GF-D8 (cell line): ENCODE data around the gene EDDM3A.
"Not testable (repeated sequence)": the region's sequence is repeated elsewhere in the genome, so short reads cannot be mapped to it uniquely, and the experiment has no call there.

ENCODE experiments used
- DNase-seq: peaks from one replicate; lab custom pipeline; 2025; lab: John Stamatoyannopoulos, UW

The EDDM3A gene

DNA sequence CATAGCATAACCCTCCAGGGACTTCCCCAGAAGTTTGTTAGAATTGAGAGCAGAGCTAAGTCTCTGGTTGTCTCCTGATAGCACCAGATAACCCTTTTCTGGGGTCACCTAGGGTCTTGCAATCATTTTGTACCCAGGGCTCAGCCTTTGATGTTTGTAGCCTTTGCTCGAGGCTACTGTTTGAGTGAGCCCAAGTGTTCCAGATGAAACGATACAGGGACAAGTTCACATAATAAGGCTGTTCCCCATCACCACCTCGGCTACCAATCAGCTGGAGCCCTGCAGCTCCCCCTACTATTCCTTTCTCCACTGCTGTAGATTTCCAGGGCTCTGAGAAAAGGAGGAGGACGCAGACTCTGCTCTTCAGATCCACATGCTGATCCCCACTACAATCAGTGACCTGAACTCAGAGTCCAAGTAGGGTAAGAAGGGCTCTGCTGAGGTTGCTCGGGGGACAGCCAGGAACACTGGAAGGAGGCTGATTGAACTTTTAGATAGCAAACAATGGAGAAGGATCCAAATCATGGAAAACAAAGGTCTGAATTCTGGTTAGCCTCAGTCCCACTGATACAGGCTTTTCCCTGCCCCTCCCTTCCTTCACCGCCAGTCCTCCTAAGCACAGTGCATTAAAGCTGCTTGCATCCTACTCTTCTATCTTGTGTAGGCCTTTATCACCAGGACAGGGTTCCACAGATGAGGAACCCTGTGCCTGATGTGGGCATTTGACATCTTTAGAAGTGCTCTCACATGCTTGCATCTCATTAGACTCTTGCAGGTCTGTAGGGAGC, at the start of gene EDDM3A:
TSS of gene EDDM3A (plus strand) at position 317 of the 788 bp plus-strand sequence. CDS start 1,694 bp downstream, outside the sequence.
- no peak for DNase-seq

DNA sequence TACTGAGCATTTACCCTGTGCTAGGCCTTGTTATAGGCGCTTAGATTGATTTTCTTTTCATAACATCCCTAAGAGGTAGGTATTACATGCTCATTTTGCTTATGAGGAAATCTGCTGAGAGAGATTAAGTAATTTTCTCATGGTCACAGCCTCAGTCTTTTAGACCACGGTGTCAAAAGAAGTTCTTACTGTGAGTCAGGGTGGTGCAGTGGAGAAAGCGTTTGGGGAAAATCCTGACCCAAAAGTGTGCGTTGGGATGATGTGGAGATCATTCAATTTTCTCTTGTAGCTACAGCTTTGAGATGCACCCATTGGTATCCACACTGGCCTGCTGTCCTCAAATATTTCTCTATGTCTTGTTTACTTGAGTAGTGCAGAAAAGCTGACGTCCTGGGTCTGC, 48.9 kb upstream of the EDDM3A start:
- no peak for DNase-seq

DNA sequence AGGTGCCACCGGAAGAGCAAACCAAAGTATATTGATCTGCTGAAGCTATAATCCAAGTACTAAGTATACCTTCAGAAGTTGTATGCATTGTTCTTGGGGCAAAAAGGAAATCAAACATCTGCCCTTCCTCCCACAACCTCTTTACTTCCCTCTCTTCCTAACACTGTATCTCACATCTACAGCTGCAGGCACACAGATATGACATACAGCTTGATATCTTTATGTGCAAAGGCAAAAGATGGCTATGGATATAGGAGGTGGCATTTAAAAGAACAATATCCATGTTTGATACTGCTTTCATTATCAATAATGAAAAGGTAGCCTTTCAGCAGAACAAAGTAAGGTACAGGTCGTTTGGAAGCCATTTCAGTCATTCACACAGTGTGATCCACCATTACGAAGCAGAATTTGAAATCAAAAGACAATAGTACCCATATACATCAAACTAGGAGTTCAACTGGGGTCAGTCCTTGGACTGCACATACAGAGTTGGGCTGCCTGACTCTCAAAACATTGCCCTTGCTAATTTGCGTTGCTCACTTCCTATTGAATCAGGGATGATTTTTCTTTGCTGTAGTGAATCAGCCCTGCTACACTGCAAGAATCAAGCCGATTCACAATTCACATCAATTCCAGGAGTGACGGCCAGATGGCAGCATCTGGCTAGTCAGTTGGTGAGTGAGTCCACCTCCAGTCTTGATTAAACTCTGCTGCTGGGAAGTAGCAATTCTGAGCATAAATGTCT, 48.2 kb upstream of the EDDM3A start:
- peak; percentile 4 for DNase-seq

DNA sequence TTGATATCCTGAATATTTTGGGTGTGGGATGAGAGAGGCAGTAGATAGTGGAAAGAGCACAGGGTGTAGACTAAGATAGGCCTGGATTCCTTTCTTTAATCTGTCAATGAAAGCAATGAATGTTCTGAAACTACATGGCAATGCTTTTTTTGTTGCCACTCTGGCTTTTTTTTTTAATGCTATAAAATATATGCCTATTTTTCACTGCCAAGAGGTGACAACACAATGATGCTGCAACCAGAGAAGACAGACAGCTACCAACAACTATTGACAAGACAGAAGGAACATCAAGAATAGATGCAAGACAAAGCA, 47.7 kb upstream of the EDDM3A start:
- no peak for DNase-seq

- DNase-seq = no peak
Measured at GRCh38 chr14:20698934-20699333, 46.8 kb upstream of the EDDM3A start.

GRCh38 chr14:20699931-20700330, 45.8 kb upstream of the EDDM3A start:
- DNase-seq = no peak

- not testable (repeated sequence) for DNase-seq
Measured at GRCh38 chr14:20700965-20701364, 44.7 kb upstream of the EDDM3A start.

DNA sequence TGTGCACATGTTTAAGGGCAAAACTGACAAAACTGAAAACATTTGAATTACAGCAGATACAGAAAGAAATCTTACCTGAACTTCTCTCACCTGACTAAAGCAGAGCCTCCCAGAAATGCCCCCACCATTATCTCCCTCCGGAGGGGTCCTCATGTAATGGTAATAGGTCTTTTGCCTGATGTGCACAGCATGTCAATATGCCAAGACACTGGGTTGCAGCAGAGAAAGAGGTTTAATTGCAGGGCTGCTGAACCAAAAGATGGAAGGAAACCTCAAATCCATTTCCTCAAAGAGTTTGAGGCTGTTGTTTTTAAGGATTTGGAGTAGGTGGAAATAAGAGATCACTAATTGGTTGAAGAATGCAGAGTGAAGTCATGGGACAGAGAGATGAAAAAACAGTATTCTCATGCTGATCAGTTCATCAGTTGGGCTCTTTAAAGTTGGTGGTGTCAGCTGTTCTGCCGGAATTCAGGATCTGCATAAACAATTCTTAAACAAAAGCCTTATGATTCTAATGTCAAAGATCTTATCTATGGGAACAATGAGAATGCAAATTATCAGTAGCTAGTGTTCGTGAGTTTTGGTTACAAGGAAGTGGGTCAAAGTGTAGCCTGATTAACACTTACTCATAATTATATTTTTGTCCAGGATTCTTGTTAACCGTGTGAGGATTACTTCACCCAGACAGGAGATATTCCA, 38.9 kb upstream of the EDDM3A start:
- DNase-seq = no peak

DNA sequence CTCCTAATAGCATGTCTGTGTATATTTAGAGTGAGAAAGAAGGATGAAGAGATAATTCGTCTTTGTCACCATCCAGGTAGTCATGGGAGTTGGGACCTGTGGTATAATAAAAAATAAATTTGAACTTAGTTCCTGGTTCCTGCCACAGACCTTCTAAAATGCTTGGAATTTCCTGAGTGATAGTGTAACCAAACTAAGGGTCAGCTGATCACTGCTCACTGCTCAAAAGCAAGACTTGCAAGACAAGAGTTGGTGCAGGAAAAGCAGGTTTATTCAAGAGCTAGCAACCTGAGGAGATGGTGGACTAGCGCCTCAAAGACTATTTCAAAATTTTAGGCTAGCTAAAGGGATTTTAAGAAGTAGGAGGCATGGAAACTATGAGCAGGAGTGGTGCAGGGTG, 38.1 kb upstream of the EDDM3A start:
- DNase-seq = no peak

- no peak for DNase-seq
Measured at GRCh38 chr14:20711261-20711660, 34.4 kb upstream of the EDDM3A start.

DNA sequence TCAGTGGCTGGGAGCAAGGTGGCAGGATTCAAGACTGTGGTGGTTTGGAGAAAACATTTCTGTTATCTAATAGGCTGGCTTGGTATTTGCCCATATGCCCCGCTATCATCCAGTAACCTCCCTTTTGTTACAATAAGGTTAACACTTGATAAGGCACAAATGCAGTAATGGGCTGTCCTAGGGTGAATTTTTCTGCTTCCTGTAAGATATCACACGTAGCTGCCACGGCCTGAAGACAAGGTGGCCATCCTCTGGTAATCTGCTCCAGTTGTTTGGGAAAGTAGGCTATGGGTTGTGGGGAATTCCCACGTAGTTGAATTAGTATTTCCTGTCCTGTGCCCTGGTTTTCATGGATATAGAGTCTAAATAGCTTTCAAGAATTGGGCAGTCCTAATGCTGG, 34.0 kb upstream of the EDDM3A start:
- no peak for DNase-seq

GRCh38 chr14:20712904-20713303, 32.8 kb upstream of the EDDM3A start:
- DNase-seq = no peak

DNA sequence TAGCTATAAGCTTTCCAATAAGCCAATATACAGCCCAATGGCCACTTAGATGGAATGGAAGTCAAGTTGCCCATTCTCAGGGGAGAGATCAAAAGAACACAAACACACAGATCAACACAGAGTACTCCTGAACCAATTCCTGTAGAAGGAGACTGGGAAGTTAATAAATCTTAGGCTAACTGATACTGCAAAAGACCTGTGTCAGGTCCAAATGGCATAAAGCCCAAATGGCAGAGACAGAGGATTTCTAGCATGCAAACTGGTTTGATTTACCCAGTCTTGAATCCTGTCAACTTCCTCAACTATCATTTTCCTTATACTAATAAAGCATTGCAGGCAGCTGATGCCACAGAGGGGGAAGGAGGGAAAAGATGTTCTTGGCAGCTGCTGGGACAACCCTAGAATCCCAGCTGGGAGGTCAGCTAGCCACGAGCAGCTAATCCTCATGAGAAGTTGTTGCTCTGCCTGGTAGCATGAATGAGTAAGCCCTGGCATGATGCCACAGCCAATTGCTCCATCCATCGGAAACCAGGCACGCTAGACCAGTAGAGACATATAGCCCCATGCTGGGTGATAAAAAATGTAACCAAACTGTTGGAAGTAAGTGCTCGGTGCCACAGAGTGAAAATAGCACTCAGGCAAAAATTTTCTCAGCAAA, 31.0 kb upstream of the EDDM3A start:
- no peak for DNase-seq

DNA sequence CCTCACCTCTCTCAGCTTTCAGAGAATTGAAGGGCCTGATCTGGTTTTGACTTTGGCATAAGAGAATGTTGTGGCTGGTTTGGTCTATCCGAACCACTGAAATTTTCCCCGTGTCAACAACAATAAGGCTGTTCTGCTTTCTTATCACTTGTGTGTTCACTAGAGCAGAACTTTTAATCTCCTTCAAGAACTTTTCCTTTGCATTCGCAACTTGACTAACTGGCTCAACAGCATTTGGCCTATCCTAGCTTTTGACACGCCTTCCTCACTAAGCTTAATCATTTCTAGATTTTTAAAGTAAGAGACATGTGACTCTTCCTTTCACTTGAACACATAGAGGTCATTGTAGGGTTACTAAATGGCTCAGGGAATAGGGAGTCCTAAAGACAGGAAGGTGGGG, 25.9 kb upstream of the EDDM3A start:
- DNase-seq = no peak

- no peak for DNase-seq
Measured at GRCh38 chr14:20720741-20721140, 24.9 kb upstream of the EDDM3A start.

- DNase-seq = no peak
Measured at GRCh38 chr14:20722016-20722415, 23.7 kb upstream of the EDDM3A start.

GRCh38 chr14:20723488-20723887, 22.2 kb upstream of the EDDM3A start:
- no peak for DNase-seq

DNA sequence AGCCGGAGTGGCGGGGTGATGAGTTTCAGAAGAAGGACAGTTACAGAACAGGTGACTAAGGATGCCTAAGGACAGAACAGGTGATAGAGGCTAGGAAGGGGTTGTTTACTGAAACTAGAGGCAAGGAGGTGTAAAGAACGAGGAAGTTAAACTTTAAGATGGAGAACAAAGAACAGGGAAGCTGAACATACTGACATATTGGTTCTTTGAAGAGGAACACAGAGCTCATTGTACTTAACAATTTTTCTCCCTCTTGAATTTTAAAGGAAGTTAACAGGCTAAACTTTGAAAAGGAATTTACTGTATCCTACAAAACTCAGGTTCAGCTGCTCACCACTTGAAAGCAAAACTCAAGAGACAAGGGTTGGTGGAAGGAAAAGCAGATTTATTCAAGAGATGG, 19.6 kb upstream of the EDDM3A start:
- DNase-seq = not testable (repeated sequence)

GRCh38 chr14:20726531-20726930, 19.2 kb upstream of the EDDM3A start:
- no peak for DNase-seq

GRCh38 chr14:20730891-20731290, 14.8 kb upstream of the EDDM3A start:
- DNase-seq = no peak

DNA sequence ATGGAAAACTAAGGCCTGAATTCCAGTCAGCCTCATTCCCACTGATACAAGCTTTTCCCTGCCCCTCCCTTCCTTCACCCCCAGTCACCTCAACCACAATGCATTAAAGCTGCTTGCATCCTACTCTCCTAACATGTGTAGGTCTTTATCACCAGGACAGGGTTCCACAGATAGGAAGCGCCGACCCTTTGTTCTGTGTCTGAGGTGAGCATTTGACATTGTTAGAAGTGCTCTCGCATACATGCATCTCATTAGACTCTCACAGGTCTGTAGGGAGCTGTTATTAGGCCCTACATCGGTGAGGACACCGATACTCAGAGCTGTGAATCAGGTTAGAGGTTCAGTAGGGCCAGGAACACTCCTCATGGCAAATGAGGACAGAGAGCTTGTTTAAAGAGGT, 13.2 kb upstream of the EDDM3A start:
- no peak for DNase-seq

DNA sequence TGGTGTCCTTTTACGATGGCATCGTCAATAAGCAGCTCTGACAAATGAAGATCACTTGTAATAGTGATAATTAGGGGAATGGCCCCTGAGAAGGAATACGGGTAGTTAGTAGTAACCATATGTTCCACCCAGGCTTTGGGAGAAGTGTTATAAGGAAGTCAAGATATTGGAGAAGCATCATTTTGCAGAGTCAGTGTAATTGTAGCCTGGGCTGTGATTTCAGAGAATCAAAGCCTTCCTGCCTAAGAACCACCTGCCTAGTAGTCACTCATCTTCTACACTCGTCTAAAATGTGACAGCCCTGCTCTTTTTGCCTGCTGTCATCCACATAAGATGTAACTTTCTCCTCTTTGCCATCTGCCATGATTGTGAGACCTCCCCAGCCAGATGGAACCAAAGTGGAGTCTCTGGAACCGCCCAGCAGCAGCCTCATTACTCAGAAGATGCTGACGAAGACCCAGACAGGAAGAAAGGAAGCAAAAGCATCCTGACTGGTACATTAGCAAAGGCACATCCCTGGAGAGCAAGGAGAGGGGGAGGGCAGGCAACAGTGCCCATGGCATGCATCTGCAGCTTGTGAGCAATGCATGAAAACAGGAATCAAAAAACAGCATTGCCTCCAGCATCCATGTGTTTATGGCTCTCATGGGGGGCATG, 12.6 kb upstream of the EDDM3A start:
- DNase-seq = no peak
